ENCODE results near the gene MACROD1.
"Not testable (repeated sequence)": the region's sequence is repeated elsewhere in the genome, so short reads cannot be mapped to it uniquely, and the experiment has no call there.

The MACROD1 gene

GRCh38 chr11:64052436-64052835, 113.5 kb downstream of the MACROD1 start:
- no peak for TF ChIP-seq CTCF (IDR thresholded peaks at IDR 0.05; ENCODE audit: low read depth, low read length, missing control alignments)
- in situ Hi-C loops (cut with HindIII; ENCODE audit: low sequenced_read_pairs): loop anchor here (5.0 kb wide), 1 partner anchor 45 kb away; no protein-coding TSS in a partner anchor
- no peak for DNase-seq (ENCODE audit: low read depth)
- no peak overlapping the region for H3K4me3 ChIP-seq (ENCODE audit: low read depth, low read length)

GRCh38 chr11:64051297-64051696, 114.6 kb downstream of the MACROD1 start:
- DNase-seq (ENCODE audit: low read depth): no peak
- in situ Hi-C loops (cut with HindIII; ENCODE audit: low sequenced_read_pairs): loop anchor here (5.0 kb wide), 1 partner anchor 44 kb away; no protein-coding TSS in a partner anchor
- TF ChIP-seq CTCF (IDR thresholded peaks at IDR 0.05; ENCODE audit: low read depth, low read length, missing control alignments): no peak
- no peak overlapping the region for H3K4me3 ChIP-seq (ENCODE audit: low read depth, low read length)

GRCh38 chr11:64049509-64049908, 116.4 kb downstream of the MACROD1 start:
- in situ Hi-C loops (cut with HindIII; ENCODE audit: low sequenced_read_pairs): no loop called here
- DNase-seq (ENCODE audit: low read depth): no peak
- no peak for TF ChIP-seq CTCF (IDR thresholded peaks at IDR 0.05; ENCODE audit: low read depth, low read length, missing control alignments)
- no peak overlapping the region for H3K4me3 ChIP-seq (ENCODE audit: low read depth, low read length)

- in situ Hi-C loops (cut with HindIII; ENCODE audit: low sequenced_read_pairs): no loop called here
- DNase-seq (ENCODE audit: low read depth): no peak
- no peak overlapping the region for H3K4me3 ChIP-seq (ENCODE audit: low read depth, low read length)
- TF ChIP-seq CTCF (IDR thresholded peaks at IDR 0.05; ENCODE audit: low read depth, low read length, missing control alignments): no peak
These were observed 117.7 kb downstream of the MACROD1 start for GRCh38 chr11:64048042-64048854.

- DNase-seq (ENCODE audit: low read depth); in situ Hi-C loops (cut with HindIII; ENCODE audit: low sequenced_read_pairs); H3K4me3 ChIP-seq (ENCODE audit: low read depth, low read length): not testable (repeated sequence)
These were observed 118.5 kb downstream of the MACROD1 start for GRCh38 chr11:64047373-64047772.

- no peak for TF ChIP-seq CTCF (IDR thresholded peaks at IDR 0.05; ENCODE audit: low read depth, low read length, missing control alignments)
- in situ Hi-C loops (cut with HindIII; ENCODE audit: low sequenced_read_pairs): no loop called here
- DNase-seq (ENCODE audit: low read depth): no peak
- no peak overlapping the region for H3K4me3 ChIP-seq (ENCODE audit: low read depth, low read length)
These were observed 120.2 kb downstream of the MACROD1 start for GRCh38 chr11:64045700-64046099.

- TF ChIP-seq CTCF (IDR thresholded peaks at IDR 0.05; ENCODE audit: low read depth, low read length, missing control alignments): no peak
- in situ Hi-C loops (cut with HindIII; ENCODE audit: low sequenced_read_pairs): no loop called here
These were observed 121.1 kb downstream of the MACROD1 start for GRCh38 chr11:64044730-64045393.

More at GRCh38 chr11:64044730-64045393, 121.1 kb downstream of the MACROD1 start:
- no peak overlapping the region for H3K4me3 ChIP-seq (ENCODE audit: low read depth, low read length)
- DNase-seq (ENCODE audit: low read depth): no peak
